Peyer's patch (tissue), 4 donors: ENCODE data around the gene ESRRG. TPM values are rescaled to one million over a fixed set of nuclear protein-coding genes. Genes with fewer than 3 reads are reported as not detected.

Source experiments
- DNase-seq, 3 donors: peaks; one replicate each; pipeline ENCODE4 v3.0.0-alpha.2; 2017 to 2019
- H3K27ac ChIP-seq, 4 donors: fragments of 200-600 bp; sonication (generic); one replicate each; pipeline ENCODE4 v1.5.1; 2016 to 2019
- H3K27me3 ChIP-seq, 2 donors: fragments of 200-600 bp; sonication (generic); one replicate each; pipeline ENCODE4 v1.5.1; 2019
- H3K36me3 ChIP-seq, 3 donors: fragments of 200-600 bp; sonication (generic); one replicate each; pipeline ENCODE4 v1.5.1; 2016 to 2019
- H3K4me1 ChIP-seq, 4 donors: fragments of 200-600 bp; sonication (generic); one replicate each; pipeline ENCODE4 v1.5.1; 2016 to 2019
- H3K4me3 ChIP-seq, 4 donors: fragments of 200-600 bp; sonication (generic); 1 replicate in 3 of 4; 2 replicates in 1 of 4; pipeline ENCODE4 v1.5.1; 2016 to 2019; ENCODE audit warnings: mild to moderate bottlenecking in 1 of 4
- H3K9me3 ChIP-seq, 4 donors: fragments of 200-600 bp; sonication (generic); one replicate each; pipeline ENCODE4 v1.5.1; 2016 to 2019; ENCODE audit warnings: mild to moderate bottlenecking in 1 of 4
- CTCF ChIP-seq, 6 experiments: fragments of 450-650 bp in 4 of 6; fragments of 200-600 bp in 2 of 6; sonication (generic) in 1 of 6; IDR thresholded peaks; one replicate each; pipeline ENCODE4 v1.5.1; 2017 to 2019; ENCODE audit warnings: antibody characterized with exemption in 6 of 6, mild to moderate bottlenecking in 3 of 6, moderate library complexity in 1 of 6
- POLR2A ChIP-seq, 2 donors: fragments of 450-650 bp; IDR thresholded peaks; one replicate each; pipeline ENCODE4 v1.5.1; 2017; ENCODE audit warnings: antibody characterized with exemption in 2 of 2, mild to moderate bottlenecking in 2 of 2, moderate library complexity in 2 of 2
- total RNA-seq, 4 donors: library from RNA; depleted of rRNA; stranded (reverse); fragments of >200 nt; gene quantifications; one replicate each; pipeline ENCODE4 v1.1.0, GENCODE V29; 2016

ESRRG gene
- total RNA-seq, 4 donors from 2014 or later, result 6.6 to 26.3 (median 20.0) TPM

- TF ChIP-seq CTCF (IDR thresholded peaks at IDR 0.05) (no peak), POLR2A (IDR thresholded peaks at IDR 0.05) (no peak)
- H3K4me1 ChIP-seq, result no peaks in the 10 kb centered on the region
- no peak overlapping the region for H3K27ac ChIP-seq
- no peak for DNase-seq
- H3K4me3 ChIP-seq, result no peak overlapping the region
- no peaks in the 10 kb centered on the region for H3K36me3 ChIP-seq
- H3K27me3 ChIP-seq, result no peaks in the 10 kb centered on the region
- no peaks in the 10 kb centered on the region for H3K9me3 ChIP-seq
Observed at GRCh38 chr1:216651826-216652418, 71.3 kb downstream of the ESRRG start.

DNA sequence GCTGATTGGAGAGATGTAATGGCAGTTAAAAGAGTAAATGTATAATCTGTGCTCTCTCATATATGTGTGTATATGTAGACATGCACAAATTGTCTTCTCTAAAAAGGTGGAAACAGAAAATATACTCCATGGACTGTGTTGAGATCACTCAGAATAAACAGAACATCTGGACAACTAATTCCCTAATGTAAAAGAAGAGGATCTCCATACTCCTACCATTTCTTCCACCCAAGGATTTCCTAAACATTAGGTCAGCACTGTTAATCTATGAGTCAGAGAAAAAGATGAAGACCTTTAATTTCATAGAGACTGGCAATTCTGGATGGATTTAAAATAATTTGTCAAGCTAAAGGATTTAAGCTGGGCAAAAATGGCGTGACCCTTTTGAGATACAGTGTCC lies 80.1 kb downstream of the ESRRG start:
- H3K36me3 ChIP-seq, result no peaks in the 10 kb centered on the region
- H3K27me3 ChIP-seq, result no peaks in the 10 kb centered on the region
- no peaks in the 10 kb centered on the region for H3K9me3 ChIP-seq
- no peak overlapping the region for H3K27ac ChIP-seq
- DNase-seq, result no peak
- no peak overlapping the region for H3K4me3 ChIP-seq
- no peaks in the 10 kb centered on the region for H3K4me1 ChIP-seq
- TF ChIP-seq CTCF (IDR thresholded peaks at IDR 0.05) (no peak), POLR2A (IDR thresholded peaks at IDR 0.05) (no peak)

DNA sequence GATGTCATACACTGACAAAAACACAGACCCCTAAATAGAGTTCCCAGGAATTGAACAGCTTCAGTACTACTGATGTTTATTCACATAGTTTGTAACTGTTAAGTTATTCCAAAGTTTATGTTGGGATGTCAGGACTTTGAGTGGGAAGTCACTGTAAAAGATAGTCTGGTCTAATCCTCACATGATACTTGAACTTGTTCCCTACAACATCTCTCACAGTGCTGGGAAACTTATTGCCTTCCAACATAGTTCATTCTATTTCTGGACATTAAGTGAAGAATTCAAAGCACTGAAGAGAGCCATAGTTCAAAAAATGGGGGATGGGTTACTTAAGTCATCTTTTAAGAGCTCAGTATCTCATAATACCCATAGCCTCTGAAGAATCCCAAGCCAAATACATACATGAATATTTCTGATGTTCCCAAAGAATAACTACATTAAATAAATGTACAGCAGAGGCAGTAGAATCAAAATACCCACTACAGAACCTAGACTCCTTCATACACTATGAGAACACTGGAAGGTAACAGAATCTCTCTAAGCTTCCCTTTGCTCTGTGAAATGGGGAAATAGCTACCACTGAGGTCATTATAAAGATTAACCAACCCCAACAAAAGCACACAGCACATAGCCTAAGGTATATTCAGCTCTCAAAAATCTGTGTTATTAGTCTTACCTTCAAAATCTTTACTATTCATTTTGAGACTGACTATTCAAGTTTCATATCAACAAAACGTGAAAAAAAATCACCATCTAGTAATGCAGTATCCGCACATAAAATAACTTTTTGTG lies 81.4 kb downstream of the ESRRG start:
- Histone ChIP-seq H3K9me3 (no peaks in the 10 kb centered on the region), H3K4me1 (no peaks in the 10 kb centered on the region), H3K4me3 (no peak overlapping the region), H3K36me3 (no peaks in the 10 kb centered on the region), H3K27ac (no peak overlapping the region), H3K27me3 (no peaks in the 10 kb centered on the region)
- TF ChIP-seq CTCF (IDR thresholded peaks at IDR 0.05) (no peak), POLR2A (IDR thresholded peaks at IDR 0.05) (no peak)
- DNase-seq, result no peak

DNA sequence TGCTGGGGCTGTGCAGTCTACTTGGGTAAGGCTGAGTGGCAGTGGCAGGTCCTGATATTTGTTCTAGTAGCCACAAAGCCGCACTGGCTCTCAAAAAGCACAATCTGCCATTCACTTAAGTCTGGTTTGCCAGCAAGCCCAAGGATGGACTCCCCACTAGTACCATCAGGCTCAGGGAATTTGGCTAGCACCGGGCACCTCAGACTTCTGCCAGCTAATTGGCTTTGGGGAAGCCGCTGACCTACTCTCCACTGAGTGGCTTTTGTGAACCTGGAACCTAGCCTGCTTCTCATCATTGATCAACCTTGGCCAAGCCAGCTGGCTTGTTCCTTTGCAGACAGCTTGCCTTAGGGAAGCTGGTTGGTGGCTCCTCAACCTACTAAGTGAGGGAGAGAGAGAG lies 83.1 kb downstream of the ESRRG start:
- H3K4me1 ChIP-seq, result no peaks in the 10 kb centered on the region
- H3K27ac ChIP-seq, result no peak overlapping the region
- H3K4me3 ChIP-seq, result no peak overlapping the region
- no peaks in the 10 kb centered on the region for H3K9me3 ChIP-seq
- H3K27me3 ChIP-seq, result no peaks in the 10 kb centered on the region
- DNase-seq, result no peak
- H3K36me3 ChIP-seq, result no peaks in the 10 kb centered on the region
- TF ChIP-seq CTCF (IDR thresholded peaks at IDR 0.05) (no peak), POLR2A (IDR thresholded peaks at IDR 0.05) (no peak)

GRCh38 chr1:216632980-216633379 lies 90.2 kb downstream of the ESRRG start:
- H3K36me3 ChIP-seq, result no peaks in the 10 kb centered on the region
- no peaks in the 10 kb centered on the region for H3K4me1 ChIP-seq
- no peak for TF ChIP-seq CTCF (IDR thresholded peaks at IDR 0.05)
- TF ChIP-seq POLR2A (IDR thresholded peaks at IDR 0.05), result no peak
- DNase-seq, result no peak
- H3K27me3 ChIP-seq, result no peaks in the 10 kb centered on the region
- H3K4me3 ChIP-seq, result no peak overlapping the region
- no peaks in the 10 kb centered on the region for H3K9me3 ChIP-seq
- H3K27ac ChIP-seq, result no peak overlapping the region
